Stimulated activated CD4-positive, alpha-beta T cell treated with anti-CD3 and anti-CD28 coated beads, Interleukin-12 subunit alpha, Interleukin-12 subunit beta, amount 100 ng/mL, for 4 hours (primary cell): ENCODE data around the gene TNP2.
A peak's percentile ranks its signal among the peaks of the same experiment; 100 is the strongest.

Experiments used
- DNase-seq: peaks from one replicate; pipeline ENCODE4 v3.0.0-alpha.2; 2020

Gene TNP2

DNA sequence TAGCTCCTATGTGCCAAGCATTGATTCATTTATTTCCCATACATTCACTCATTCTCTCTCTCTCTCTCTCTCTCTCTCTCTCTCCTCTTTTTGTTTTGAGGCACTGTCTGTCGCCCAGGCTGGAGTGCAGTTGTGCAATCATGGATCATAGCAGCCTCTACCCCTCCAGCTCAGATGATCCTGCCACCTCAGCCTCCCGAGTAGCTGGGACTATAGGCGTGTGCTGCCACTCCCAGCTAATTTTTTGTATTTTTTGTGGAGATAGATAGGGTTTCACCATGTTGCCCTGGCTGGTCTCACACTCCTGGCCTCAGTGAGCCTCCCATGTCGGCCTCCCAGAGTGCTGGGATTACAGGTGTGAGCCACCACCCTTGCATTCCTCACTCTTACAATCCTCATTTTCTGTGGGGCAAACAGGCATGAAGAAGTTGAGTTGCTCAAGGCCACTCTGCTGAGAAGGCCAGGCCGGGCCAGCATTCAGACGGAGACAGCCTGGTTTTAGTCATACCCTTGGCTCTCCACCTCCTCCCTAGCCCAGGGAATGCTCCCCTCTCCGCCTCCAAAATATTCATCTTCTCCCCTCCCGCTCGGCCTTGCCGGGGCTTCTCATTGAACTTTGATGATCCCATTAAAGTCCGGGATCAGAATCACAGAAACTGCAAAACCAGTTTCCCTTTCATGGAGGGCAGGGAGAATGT lies 7.9 kb upstream of the TNP2 start:
- no peak for DNase-seq

DNA sequence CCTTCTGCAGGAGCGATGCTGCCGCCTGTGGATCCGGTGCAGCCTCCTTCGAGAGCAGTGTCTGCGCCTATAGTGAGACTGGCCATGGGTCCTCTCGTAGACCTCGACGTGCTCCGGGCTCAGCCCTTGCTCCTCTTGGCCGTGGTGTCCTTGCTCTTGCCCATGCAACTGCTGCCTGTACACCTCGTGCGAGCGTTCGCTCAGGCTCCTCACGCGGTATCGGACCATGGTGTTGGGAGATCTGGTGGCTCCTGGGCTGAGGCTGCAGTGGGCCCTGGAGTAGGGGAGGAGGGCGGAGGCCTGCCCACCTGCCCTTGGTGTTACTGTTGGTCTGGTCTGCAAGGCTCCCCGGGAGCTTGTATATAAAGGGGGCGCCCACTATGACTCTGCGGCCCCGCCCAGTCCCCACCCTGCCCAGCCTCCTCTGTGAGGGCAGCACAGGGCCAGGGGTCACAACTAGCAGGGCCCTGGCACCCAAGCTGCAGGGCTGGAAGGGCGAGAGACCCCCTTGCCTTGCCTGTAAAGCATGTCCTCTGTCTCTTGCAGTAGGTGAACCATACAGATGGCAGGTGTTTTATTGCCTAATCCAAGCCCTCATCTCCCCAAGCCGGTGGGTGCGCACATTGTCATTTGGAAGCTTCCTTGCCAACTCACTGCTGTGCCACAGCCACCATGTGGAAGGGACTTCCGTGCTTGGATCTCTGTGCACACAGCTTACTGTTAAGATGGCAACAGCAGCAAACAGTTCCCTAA lies 7.2 kb upstream of the TNP2 start, which contains the start of gene PRM2:
TSS of gene PRM2 (minus strand) at position 338 of the 753 bp plus-strand sequence. CDS start at position 228, 110 bp downstream.
- DNase-seq: no peak

- no peak for DNase-seq
These were observed 5.8 kb upstream of the TNP2 start for GRCh38 chr16:11274964-11275363.

DNA sequence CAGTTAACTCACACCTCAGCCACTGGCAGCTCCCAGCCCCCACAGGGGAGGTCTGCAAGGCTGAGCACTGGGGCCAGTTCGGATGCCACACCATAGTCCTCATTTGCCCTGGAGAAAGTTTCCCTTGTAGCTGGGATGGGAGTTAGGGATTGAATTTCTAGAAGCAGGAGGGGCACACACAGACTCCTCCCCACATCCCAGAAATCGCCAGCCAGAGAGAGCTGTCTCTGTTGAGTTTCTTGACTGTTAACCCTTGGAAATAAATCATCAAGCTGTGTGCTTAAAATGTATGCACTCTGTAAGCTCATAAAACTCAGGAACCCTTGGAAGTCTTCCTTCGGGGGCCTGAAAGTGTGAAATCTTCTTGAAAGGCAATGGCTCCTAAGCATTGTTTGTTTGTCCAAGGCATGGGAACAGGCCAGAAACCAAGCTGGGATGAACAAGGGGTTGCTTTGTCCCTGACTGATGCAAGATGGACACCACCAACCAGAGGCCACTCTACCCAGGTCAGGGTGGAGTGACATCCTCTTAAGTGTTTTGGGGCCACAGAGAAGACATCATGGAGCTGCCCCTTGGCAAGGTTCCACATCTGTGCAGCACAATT lies 4.7 kb upstream of the TNP2 start:
- DNase-seq: no peak

DNA sequence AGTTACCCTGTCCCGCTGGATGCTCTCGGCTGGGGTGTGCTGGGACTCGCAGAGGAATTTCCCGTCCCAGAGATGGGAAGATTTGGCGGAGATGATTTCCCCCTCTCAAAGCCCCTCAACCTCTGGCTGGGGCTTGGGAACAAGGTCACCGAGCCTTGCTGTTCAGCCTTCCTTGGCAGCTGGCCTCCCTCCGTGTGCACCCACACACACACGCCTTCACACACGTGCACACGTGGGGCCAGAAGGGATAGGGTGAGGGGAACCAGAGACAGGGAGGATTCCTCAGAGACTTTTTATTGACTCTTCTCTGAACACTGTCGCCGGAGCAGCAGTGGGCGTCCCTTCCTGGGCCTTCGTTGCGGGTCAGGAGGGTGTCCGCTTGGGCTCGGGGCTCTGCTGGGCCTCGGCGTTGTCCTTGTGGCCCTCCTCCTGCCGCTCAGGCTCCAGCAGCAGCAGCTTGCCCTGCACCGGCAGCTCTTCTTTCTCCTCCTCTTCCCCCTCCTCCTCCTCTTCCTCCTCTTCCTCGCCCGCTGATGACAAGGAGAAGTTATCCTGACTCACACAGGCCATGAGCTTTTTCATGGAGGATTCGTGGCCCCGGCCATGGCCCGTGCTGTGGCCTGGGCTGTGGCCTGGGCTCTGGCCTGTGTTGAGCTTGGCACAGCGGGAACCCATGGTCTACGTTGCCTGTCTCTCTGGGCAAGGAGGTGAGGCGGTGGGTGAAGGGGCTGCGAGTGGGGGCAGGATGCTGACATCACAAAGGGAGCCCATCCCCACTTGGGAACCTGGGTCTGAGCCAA lies 4.0 kb upstream of the TNP2 start, which contains the start of gene PRM3:
TSS of gene PRM3 (minus strand) at position 709 of the 800 bp plus-strand sequence. CDS start at position 675, 34 bp downstream.
- DNase-seq: no peak

GRCh38 chr16:11272484-11272883 lies 3.4 kb upstream of the TNP2 start:
- no peak for DNase-seq

DNA sequence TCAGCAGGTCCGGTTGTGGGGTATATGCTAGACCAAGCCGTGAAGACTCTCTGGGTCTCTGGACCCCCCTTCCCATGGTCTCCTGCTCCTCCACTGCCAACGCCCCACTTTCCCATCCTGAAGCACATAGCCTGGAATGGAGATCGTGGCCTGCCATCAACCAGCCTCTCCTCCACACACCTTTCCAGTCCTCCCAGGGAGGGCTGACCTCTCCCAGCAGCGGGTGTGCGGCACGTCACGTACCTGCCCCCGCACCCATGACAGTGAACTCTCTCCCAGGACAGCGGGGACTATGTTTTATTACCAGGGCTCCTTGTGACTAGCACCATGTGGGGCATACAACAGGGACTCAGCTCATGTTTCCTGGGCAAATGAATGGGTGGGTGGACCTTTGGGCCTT lies 2.5 kb upstream of the TNP2 start:
- DNase-seq: no peak

DNA sequence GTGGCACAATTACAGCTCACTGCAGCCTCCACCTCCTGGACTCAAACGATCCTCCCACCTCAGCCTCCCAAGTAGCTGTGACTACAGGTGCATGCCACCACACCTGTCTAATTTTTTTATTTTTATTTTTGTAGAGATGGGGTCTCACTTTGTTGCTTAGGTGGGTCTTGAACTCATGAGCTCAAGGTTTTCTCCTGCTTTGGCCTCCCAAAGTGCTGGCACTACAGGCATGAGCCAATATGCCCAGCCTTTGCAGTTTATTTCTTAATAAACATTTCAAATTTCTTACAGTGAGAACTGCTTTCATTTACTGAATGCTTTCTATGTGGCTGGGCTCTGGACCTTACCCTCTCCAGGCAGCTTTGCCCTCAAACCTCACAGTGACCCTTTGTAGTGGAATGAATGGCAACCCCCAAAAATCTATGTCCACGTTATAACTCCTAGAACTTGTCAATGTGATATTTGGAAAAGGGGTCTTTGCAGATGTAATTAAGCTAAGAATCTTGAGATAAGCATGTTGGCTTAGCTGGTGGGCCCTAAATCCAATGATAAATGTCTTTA lies 1.6 kb upstream of the TNP2 start:
- DNase-seq: no peak

- DNase-seq: no peak
These were observed 4.0 kb downstream of the TNP2 start for GRCh38 chr16:11265124-11265523.

DNA sequence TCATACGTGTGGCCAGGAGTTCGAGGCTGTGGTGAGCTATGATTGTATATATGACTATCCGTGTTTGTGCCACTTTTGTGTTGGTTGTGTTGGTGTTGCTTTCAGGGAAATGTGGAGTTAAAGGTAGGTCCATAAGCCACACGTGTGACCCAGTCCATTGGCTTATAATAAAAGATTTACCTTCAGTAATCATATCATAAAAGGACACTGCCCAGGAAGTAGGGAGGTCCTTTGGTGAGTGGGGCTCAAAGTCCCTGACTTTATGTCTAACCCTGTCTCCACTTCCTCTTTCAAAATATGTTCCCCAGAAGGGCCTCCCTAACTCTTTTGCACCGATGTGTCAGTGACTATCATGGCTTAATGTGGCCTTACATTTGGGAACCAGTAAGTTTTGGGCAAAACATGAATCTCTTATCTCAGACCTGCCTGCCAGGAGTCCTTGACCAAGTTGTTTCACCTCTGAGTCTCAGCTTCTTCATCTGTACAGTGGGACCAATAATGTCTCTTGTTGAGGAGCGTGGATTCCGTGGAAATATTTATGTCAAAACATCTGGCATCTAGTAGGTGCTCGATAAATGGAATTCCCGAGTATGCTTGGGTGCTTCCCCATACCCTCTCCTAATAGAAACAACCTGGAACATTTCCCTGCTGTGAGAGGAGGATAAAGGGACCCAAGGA lies 4.8 kb downstream of the TNP2 start:
- no peak for DNase-seq

DNA sequence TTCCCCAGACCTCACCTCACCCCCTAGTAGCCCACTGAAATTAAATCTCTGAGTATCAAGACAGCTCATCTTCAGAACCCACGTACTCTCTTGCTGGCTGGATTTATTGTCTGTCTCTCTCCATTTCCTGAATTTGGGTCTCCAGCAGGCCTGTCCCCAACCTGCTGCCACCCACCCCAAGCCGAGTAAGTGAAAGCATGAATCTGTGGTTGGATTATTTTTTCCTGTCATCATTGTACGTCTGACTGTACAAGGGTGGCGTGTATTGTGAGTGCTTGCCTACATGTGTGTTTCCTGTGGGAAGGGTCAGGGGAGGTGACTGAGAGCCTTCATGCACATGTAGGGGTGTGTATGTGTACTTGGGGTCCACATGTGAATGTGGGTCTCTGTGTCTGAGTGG lies 5.4 kb downstream of the TNP2 start:
- DNase-seq: peak; percentile 54

DNA sequence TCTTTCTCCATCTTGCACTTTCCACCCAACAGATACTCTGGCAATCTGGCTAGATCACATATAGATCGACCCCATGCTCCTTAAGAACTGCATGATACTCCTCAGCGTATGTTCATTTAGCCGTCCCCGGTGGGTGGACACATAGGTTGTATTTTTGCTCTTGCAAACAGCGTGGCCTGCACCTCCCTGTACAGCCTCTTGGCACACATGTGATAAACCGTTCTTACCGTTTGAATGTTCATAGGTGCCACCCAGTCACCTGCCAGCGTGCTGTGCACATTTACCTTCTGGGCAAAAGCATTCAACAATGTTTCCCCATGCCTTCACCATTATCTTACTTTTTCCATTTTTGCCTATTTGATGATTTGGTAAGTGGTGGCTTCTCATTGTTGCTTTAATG lies 6.2 kb downstream of the TNP2 start:
- DNase-seq: no peak

GRCh38 chr16:11260596-11260966 lies 8.5 kb downstream of the TNP2 start:
- no peak for DNase-seq

DNA sequence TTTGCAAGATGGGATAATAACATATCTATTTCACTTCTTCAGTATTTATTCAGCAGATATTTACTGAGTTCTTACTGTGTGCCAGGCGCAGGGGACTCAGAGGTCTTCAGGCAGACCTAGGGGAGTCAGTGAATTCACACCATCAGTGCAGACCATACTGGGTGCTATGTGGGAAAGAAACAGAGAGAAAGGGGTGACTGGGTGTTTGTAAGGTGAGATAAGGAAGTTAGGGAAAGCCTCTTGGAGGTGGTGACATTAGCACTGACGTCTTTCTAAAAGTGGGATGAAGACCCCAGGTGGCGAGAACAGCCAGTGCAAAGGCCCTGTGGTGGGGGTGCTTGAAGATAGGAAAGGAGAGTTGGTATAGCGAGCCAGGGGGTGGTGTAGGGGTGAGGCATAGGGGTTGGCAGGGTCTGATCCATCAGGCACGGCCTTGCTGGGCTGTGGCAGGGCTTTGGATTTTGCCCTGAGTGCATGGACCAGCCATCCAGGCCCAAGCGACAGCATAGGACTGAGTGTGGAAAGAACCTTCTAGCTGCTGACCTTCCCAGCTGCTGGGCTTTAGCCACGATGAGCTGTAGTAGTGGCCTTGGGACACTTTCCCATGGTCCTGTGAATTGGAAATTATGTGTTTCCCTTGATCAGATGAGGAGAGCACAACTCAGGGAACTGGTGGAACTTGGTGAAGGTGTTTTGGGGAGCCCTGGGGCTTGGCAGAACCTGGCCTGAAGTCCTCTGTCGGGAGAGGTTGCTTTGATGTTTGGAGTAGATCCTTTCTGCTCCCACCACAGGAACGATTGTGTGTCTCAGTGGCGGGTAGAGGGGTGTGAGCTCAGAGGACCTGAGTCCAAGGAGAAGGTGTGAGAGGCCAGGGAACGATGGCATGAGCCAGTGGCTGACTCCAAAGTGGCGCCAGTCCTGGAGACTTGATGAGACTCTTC lies 9.2 kb downstream of the TNP2 start:
- DNase-seq: no peak

DNA sequence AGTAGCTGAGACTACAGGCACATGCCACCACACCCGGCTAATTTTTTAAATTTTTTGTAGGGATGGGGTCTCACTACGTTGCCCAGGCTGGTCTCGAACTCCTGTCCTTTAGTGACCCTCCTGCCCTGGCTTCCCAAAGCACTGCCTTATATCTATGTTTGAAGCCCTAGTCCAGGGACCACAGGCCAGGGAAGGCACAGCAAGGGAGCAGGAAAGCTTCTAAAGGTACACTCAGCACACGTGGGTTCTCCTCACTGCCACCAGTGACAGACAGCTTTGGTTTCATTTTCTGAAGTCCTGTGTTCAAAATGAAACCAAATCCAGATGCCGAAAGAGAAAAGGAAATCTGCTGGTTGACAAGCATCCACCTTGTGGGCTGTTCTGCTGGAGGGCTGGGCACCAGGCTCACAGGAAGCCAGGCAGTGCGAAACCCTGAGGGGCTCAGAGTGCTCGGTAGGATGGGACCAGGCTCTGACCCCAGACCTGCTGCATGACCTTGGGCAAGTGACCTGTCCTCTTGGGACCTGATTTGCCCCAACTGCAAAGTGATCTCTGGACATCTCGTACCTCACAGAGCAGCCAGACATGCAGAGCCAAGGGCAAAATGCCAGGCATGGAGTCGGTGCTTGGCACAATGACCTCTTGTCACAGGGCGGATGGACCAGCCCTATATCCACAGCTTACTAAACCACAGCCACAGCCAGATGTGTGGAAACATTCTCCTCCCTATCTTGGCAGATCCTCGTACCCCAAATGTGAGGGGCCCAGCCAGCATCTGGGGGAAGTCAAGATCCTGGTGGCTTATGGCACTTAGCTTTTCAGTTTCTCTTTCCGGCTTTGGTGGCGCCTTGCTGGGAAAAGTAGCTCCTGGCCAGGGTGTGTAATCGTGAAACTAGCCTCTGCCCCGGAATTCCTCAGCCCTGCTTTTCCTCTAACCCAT lies 10.3 kb downstream of the TNP2 start:
- DNase-seq: no peak

DNA sequence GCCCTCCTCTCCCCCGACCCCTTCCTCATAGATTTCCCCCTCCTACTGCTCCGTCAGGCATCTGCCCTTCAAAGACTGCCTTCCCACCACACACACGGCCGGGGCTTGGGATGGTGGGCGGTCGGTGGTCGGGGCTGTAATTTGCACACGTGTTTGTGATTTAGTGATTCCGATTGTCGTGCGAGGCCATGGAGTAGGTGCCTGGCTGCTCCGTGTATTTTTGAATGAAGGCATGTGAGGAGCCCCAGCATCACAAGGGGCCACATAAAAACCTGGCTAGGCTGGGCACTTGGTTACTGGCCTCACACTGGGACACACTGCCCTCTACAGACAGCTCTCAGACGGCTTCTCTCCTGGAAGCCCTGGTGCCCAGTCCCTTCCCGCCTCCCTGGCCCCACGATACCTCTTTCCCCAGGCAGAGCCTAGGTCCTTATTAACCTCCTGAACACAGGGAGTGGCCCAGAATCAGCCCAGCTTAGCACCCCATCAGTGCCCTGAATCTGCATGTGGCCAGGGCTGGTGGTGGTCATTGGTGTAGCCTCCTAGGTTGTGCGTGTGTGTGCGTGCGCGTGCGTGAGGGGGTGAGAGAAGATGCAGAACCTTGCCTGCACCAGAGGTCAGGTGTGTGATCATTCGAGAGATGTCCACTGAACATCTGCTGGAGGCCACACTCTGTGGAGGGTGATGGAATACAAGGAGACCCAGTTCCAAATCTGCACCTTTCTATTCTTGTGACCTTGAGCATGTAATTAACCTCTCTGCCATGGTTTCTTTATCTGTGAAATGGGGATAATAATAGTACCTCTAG lies 11.8 kb downstream of the TNP2 start:
- DNase-seq: peak; percentile 48

DNA sequence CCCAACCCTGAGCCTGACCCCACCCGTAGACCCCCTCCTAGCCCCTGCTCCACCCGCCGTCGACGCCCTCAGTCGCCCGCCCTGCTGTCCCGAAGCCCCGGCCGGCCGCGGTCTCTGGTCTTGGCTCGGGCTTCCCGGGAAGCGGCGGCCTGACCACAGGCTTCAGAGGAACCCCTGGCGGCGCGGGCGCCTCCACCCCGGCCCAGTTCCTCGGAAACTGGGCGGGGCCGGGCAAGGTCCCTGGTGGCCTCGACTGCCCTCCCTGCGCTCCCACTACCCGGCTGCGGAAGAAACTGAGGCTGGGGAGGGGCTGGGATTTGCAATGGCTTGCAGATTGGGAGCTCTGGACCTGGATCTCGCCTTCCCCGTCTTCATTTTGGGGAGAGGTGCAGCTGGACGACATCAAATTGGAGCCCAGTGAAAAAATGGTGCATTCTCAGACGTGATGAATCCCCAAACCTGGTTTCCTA lies 12.4 kb downstream of the TNP2 start:
- DNase-seq: peak; percentile 40

DNA sequence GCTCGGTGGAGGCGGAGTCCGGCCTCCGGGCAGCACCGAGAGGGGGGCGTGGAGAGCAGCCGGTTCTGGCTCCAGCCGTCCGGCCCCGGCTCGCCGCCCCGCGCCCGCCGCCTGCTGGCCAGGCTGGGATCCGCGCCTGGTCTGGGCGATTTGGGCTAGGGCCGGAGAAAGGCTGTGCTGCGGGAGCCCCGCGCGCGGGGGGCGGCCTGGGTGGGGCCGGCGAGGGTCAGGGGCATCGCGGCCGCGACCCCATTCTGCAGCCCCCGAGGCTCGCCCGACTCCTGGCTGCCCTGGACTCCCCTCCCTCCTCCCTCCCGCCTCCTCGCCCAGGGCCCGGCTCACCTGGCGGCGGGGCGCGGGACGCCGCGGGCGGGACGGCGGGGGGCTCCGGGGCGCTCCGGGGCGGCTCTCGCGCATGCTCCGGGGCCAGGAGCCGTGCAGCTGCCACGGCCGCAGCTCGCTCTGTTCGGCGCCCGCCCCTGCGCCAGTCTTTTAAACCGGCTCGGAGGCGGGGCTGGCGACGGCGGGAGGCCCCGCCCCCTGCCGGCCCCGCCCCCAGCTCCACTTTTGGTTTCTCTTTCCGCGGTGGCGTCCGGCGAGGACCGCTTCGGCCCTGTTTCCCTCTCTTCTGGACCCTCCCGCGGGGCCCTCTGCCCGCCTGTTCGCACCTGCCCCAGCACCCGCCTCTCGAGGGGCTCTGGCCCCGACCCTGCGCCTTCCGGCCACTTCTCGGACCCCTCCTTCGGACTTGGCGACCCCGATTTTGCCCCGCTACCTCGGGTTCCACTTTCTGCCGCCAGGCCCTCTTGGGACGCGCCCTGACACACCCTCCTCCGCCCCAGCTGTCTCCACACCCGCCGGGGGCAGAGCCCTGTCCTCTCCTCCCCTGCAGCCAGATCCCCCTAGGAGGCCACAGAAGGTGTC lies 13.1 kb downstream of the TNP2 start, which contains the start of gene SOCS1:
TSS of gene SOCS1 (minus strand) at position 468 of the 924 bp plus-strand sequence. CDS start 726 bp downstream, outside the sequence.
- DNase-seq: peak; percentile 93
